WTC11 (cell line): Measurements from ENCODE around the gene CPEB3. TPM values are rescaled to one million over a fixed set of nuclear protein-coding genes. Genes with fewer than 3 reads are reported as not detected.

Experiments used
- ATAC-seq: fragments of 200-7000 bp; cut with Tn5 transposase; 2 replicates; pipeline ENCODE4 v1.10.0; 2021; ENCODE audit warnings: mild to moderate bottlenecking, moderate library complexity
- CTCF ChIA-PET: fragments of 300-600 bp; sonication (Branson Sonifier 250); formaldehyde crosslinking; loops from one replicate; lab custom pipeline; 2021; ENCODE audit warnings: antibody characterized with exemption; lab: Charles Lee
- POLR2A ChIA-PET: fragments of 350-600 bp; sonication (Branson Sonifier 250); formaldehyde crosslinking; loops from one replicate; lab custom pipeline; 2021; ENCODE audit warnings: antibody characterized with exemption; lab: Charles Lee
- DNase-seq: peaks from one replicate; pipeline ENCODE4 v3.0.0; 2021; ENCODE audit warnings: low spot score
- H3K27ac Mint-ChIP-seq: 2 replicates; pipeline ENCODE4 v1.8.0; 2021; ENCODE audit warnings: mixed read lengths
- H3K27me3 Mint-ChIP-seq: 2 replicates; pipeline ENCODE4 v1.8.0; 2021; ENCODE audit warnings: low read depth, mild to moderate bottlenecking, moderate library complexity, mixed read lengths
- H3K36me3 Mint-ChIP-seq: 2 replicates; pipeline ENCODE4 v1.8.0; 2021; ENCODE audit warnings: mixed read lengths
- H3K4me1 Mint-ChIP-seq: 2 replicates; pipeline ENCODE4 v1.8.0; 2022; ENCODE audit warnings: mixed read lengths
- H3K4me3 Mint-ChIP-seq: 2 replicates; pipeline ENCODE4 v1.8.0; 2021; ENCODE audit warnings: mild to moderate bottlenecking, moderate library complexity, mixed read lengths
- H3K9me3 Mint-ChIP-seq: 2 replicates; pipeline ENCODE4 v1.8.0; 2021; ENCODE audit warnings: mixed read lengths
- AFF4 ChIP-seq: sonication (generic); formaldehyde crosslinking; IDR thresholded peaks from 2 replicates; pipeline ENCODE4 v1.8.1; 2023; ENCODE audit warnings: mild to moderate bottlenecking, missing genetic modification reagents, borderline replicate concordance
- ARID4B ChIP-seq: sonication (generic); formaldehyde crosslinking; IDR thresholded peaks from 2 replicates; pipeline ENCODE4 v1.8.0; 2023; ENCODE audit warnings: missing genetic modification reagents, mild to moderate bottlenecking, borderline replicate concordance
- GABPB1 ChIP-seq: sonication (generic); formaldehyde crosslinking; IDR thresholded peaks from 2 replicates; pipeline ENCODE4 v1.8.1; 2023; ENCODE audit warnings: mild to moderate bottlenecking, missing genetic modification reagents
- IRF2 ChIP-seq: sonication (generic); formaldehyde crosslinking; IDR thresholded peaks from 2 replicates; pipeline ENCODE4 v1.8.0; 2022; ENCODE audit warnings: low read depth, missing genetic modification reagents, borderline replicate concordance
- KAT7 ChIP-seq: sonication (generic); formaldehyde crosslinking; IDR thresholded peaks from 2 replicates; pipeline ENCODE4 v1.8.1; 2023; ENCODE audit warnings: missing genetic modification reagents, mild to moderate bottlenecking, borderline replicate concordance
- MLX ChIP-seq: sonication (generic); formaldehyde crosslinking; IDR thresholded peaks from 2 replicates; pipeline ENCODE4 v1.8.1; 2023; ENCODE audit warnings: mild to moderate bottlenecking, missing genetic modification reagents, moderate library complexity
- NFATC4 ChIP-seq: fragments of 250-450 bp; sonication (Bioruptor Pico); IDR thresholded peaks from 2 replicates; pipeline ENCODE4 v1.9.0; 2021; ENCODE audit warnings: mild to moderate bottlenecking
- PRDM15 ChIP-seq: sonication (generic); formaldehyde crosslinking; IDR thresholded peaks from 2 replicates; pipeline ENCODE4 v1.8.0; 2022; ENCODE audit warnings: missing genetic modification reagents
- SMAD4 ChIP-seq: sonication (generic); formaldehyde crosslinking; IDR thresholded peaks from 2 replicates; pipeline ENCODE4 v1.8.0; 2022; ENCODE audit warnings: mild to moderate bottlenecking, missing genetic modification reagents
- TP53 ChIP-seq: sonication (generic); formaldehyde crosslinking; IDR thresholded peaks from 2 replicates; pipeline ENCODE4 v1.8.1; 2023; ENCODE audit warnings: mild to moderate bottlenecking, missing genetic modification reagents
- ZMAT4 ChIP-seq: fragments of 250-450 bp; sonication (Bioruptor Pico); IDR thresholded peaks from 2 replicates; pipeline ENCODE4 v1.9.0; 2021; ENCODE audit warnings: mild to moderate bottlenecking
- ZNF121 ChIP-seq: sonication (generic); formaldehyde crosslinking; IDR thresholded peaks from 2 replicates; pipeline ENCODE4 v1.8.0; 2023; ENCODE audit warnings: missing genetic modification reagents
- ZNF532 ChIP-seq: fragments of 250-450 bp; sonication (Bioruptor Pico); IDR thresholded peaks from 2 replicates; pipeline ENCODE4 v1.9.0; 2021; ENCODE audit warnings: mild to moderate bottlenecking, borderline replicate concordance
- ZSCAN18 ChIP-seq: fragments of 250-450 bp; sonication (Bioruptor Pico); IDR thresholded peaks from 2 replicates; pipeline ENCODE4 v2.1.2; 2022; ENCODE audit warnings: mild to moderate bottlenecking, moderate library complexity
- total RNA-seq: library from RNA; stranded (reverse); gene quantifications from 3 replicates; pipeline ENCODE4 v1.2.3, GENCODE V29; 2021
- TF ChIP-seq, protein P1 (sequence below): sonication (generic); formaldehyde crosslinking; IDR thresholded peaks from 2 replicates; pipeline ENCODE4 v1.8.1; 2022; ENCODE audit warnings: mild to moderate bottlenecking, missing genetic modification reagents, moderate library complexity, borderline replicate concordance

Gene CPEB3
- total RNA-seq, 1 experiment from 2014 or later, result 2.4 TPM

- TF ChIP-seq MLX (CRISPR knock-in tag) (no peak), ZNF532 (CRISPR knock-in tag) (no peak), IRF2 (CRISPR knock-in tag) (no peak), KAT7 (CRISPR knock-in tag) (no peak), AFF4 (no peak)
- TF ChIP-seq, all 79 proteins: peak for 0
Measured at GRCh38 chr10:92323079-92323478, 32.2 kb upstream of the CPEB3 start (continued).

GRCh38 chr10:92316610-92317009, 25.7 kb upstream of the CPEB3 start:
- H3K4me1 Mint-ChIP-seq, result no peaks in the 10 kb centered on the region
- CTCF ChIA-PET, result no interaction called here
- ATAC-seq, result no peak
- no peak overlapping the region for H3K27ac Mint-ChIP-seq
- POLR2A ChIA-PET, result interaction anchor here (0.6 kb wide), 1 partner anchor 254 kb away, joined by 3 read pairs; no protein-coding TSS in a partner anchor
- H3K27me3 Mint-ChIP-seq, result no peaks in the 10 kb centered on the region
- peaks cover 32% of the 10 kb centered on the region for H3K36me3 Mint-ChIP-seq
- no peak overlapping the region for H3K4me3 Mint-ChIP-seq
- H3K9me3 Mint-ChIP-seq, result no peaks in the 10 kb centered on the region
- DNase-seq, result no peak
- TF ChIP-seq IRF2 (CRISPR knock-in tag), result no peak
- no peak for TF ChIP-seq ZNF121
- TF ChIP-seq TP53, result no peak
- no peak for TF ChIP-seq SMAD4 (CRISPR knock-in tag)
- TF ChIP-seq ZMAT4 (CRISPR knock-in tag), result no peak
- TF ChIP-seq ARID4B, result no peak
- TF ChIP-seq, protein P1, sequence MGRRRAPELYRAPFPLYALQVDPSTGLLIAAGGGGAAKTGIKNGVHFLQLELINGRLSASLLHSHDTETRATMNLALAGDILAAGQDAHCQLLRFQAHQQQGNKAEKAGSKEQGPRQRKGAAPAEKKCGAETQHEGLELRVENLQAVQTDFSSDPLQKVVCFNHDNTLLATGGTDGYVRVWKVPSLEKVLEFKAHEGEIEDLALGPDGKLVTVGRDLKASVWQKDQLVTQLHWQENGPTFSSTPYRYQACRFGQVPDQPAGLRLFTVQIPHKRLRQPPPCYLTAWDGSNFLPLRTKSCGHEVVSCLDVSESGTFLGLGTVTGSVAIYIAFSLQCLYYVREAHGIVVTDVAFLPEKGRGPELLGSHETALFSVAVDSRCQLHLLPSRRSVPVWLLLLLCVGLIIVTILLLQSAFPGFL, result no peak
- TF ChIP-seq PRDM15 (CRISPR knock-in tag), result no peak
- no peak for TF ChIP-seq GABPB1 (CRISPR knock-in tag)
- TF ChIP-seq NFATC4 (CRISPR knock-in tag), result no peak
- TF ChIP-seq ZSCAN18 (CRISPR knock-in tag), result no peak
